Fibroblast of gingiva (primary cell): ENCODE measurements around the gene KRT2.
"Not testable (repeated sequence)": the region's sequence is repeated elsewhere in the genome, so short reads cannot be mapped to it uniquely, and the experiment has no call there.

Experiments used
- DNase-seq: peaks from one replicate; pipeline ENCODE4 v3.0.0-alpha.2; 2011; ENCODE audit warnings: low read depth

The KRT2 gene

GRCh38 chr12:52684431-52684830, 32.4 kb upstream of the KRT2 start:
- DNase-seq = no peak

DNA sequence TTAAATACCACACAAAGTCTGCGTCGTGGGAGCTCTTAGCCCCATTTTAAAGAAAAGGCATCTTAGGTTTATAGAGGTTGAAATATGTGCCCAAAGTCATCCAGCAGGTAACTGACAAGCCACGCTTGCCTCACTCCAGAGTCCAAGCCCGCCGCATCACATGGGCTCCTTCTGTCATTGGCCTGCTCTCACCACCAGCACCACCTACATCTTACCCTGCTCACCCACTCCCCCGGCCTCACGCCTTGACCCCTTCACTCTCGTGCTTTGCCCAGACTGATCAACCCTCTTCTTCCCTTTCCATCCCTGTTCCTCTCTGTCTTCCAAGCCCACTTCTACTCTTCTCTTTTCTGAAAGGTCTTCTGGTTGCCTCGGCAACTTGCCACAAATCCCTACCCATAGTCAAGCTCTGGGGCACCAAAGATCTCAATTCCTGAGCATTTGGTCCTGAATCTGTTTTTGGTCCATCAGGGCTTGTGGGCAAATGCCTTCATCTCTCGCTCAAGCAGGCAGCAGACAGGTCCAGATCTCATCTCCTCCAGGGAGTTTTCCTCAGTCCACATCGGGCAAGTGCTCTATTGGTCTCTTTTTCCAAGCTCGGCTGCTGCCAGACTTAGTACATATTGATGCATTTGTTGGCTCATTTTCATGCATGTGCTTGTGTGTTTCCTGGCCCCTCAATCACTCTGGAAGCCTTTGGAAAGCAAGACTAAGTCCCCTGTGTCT, 31.7 kb upstream of the KRT2 start:
- DNase-seq = no peak

DNA sequence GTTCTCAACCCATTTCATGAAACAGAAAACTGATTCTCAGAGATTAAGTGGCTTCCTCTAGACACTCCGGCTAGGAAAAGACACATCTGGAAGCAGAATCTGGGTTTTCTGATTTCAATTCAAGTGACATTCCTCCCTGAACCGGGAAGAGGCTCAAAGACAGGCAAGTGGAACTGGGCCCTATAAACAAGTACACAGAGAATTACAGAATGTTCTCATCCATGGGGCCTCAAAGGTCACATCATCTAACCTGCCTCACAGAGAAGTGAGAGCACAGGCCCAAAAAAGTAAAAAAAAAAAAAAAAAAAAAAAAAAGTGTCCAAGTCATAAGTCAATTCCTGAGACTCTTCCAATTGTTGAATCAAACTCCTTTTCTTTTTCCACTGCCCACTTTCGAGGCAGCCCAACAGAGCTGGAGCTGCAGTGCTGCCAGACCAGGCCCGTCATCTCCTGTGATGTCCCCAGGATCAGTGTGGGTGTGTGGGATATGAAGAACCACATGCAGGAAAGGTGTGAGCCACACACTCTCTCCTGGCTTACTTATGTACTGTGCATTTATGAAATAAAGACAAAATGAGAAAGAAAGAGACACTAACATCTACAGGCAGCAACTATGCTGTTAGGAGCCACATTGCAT, 31.0 kb upstream of the KRT2 start:
- DNase-seq = no peak

DNA sequence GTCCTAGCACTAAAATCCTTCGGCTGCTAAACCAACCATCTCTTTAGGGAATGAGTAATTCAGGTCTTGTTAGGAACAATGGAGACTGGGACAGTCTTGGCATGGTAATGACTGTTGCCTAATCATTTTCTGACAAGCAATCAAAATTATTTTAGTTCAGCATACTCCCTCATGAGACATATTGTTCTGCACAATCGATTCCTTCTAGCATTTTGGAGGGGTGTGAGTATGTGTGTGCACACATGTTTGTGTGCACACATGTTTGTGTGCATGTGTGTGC, 30.3 kb upstream of the KRT2 start:
- no peak for DNase-seq

DNA sequence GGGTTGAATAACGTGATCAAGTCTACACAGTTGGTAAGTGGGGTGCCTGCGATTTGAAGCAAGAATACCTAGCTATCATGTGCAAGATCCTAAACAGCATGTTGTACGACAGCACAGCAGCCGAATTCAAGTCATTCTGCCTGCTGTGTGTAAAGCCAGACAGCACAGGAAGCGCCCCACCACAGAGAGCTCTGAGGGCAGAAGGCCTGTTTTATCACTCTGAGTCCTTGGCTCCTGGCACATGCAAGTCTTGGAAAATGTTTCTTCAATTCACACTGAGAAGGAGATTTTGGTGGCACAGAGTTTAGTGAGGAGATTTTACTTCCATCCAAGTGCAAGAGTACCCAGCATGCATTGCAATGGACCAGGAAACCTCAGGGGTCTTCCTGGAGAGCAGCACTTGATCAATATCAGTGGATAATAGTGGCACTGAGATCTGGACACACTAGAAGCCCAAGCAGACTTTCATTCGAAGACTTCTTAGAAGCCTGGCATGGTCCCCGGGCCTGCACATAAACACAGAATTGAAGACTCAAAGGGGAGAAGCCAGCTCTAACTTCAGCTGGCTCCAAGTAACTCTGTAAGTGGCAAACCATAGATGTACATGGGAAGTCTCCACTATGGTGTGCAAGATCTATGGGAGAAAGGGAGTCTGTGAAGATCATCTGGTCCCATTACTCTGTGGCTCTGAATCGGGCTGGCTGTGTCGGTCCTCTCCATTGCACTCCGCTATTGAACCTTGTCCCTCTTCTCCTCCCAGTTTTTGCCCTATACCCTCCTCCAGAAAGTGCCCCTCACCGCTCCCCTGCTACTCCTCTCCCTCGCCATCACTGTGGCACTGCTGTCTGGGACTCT, 29.7 kb upstream of the KRT2 start:
- DNase-seq = no peak

DNA sequence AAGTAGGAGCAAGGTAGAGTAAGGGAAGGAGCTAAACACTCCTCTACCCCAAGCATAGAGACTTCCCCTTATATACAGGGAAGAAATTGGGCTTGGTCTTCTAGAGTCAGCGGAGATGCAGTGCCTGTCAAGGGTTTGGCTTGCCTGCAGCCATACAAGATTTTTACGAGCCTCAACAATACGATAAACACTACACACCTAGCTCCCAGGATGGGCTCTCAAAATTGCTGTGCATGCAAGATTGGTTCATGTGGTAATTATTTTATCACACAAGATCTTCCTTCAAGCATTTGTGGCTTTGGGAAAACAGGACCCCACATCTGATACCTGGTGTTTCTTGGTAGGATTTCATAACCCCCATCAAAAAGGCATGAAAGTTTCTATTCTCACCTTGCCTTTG, 28.4 kb upstream of the KRT2 start, which contains the start of gene KRT1:
Gene KRT1, minus strand, starts transcription at position 45 of the 400 bp plus-strand sequence. CDS start 59 bp downstream, outside the sequence.
- DNase-seq = no peak

DNA sequence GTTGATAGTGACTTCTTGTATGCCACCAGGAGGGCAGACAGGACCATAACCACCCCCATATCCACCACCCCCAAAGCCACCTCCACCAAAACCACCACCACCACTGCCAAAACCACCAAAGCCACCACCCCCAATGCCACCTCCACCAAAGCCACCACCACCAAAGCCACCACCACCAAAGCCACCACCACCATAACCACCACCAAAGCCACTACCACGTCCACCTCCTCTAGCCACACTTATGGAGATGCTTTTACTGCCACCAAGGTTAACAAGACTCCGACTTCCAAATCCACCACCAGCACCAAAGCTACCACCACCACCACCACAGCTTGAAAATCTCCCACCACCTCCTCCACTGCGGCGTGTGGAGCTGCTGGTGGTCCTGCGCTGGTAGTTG, 27.9 kb upstream of the KRT2 start:
- DNase-seq = no peak

- no peak for DNase-seq
Observed at GRCh38 chr12:52677671-52678070, 25.7 kb upstream of the KRT2 start.

DNA sequence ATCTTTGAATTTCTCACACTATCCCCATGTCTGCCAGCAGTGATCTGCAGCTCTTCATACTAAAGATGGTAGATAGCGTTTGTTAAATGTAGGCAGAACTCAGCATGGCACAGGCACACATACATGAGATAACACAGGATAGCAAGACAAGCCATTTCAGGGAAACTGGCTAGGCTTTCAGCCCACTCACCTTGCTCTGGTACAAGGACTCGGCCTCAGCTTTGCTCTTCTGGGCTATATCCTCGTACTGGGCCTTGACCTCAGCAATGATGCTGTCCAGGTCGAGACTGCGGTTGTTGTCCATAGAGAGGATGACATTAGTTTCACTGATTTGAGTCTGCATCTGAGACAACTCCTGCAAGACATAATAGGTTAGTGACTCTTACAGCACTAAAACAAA, 25.1 kb upstream of the KRT2 start:
- no peak for DNase-seq

- no peak for DNase-seq
Observed at GRCh38 chr12:52676163-52676562, 24.2 kb upstream of the KRT2 start.

GRCh38 chr12:52675301-52675701, 23.3 kb upstream of the KRT2 start:
- DNase-seq = no peak

DNA sequence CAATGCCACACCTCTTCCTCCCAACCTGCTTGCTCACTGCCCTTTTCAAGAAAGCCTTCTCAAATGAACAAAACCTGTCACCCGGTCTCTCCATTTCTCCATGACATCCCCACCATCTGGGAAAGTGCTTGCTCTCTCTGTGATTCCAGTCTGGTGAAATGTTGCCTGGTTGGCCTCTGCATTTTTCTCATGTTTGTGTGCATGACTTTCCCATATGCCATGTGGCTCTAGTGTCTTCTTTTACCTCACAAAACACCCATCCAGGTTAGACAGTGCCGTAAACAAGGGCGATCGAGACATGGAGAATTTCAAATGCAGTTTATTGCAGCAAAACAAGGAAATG, 22.4 kb upstream of the KRT2 start:
- no peak for DNase-seq

DNA sequence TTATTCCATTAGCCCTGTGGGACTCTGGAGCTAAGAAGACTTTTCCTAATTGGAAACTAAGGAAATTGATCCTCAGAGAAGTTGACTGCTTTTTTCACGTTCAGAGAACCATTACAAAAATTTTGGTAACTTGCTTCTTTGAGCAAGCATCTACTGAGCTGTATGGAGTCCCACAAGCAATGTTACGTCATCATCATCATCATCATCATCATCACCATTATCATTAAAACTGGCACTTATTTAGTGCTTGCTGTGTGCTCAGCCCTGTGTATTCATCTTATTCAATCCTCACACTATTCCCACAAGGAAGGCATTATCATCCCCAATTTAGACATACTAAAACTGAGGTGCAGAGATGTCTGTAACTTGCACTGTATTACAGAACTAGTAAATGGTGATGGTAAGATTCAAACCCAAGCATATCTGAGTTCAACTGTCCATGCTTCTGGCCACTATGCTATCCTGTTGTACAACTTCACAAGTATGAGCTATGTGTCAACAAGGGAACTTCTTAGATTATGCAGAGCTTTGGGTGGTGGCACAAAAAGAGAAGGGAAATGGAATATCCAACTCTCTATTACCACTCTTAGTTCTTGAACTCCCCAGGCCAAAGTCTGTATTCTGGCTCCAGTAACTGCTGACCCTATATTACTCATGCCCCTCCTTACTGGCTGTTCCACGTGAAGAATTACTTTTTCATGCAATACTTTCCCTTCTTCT, 21.9 kb upstream of the KRT2 start:
- no peak for DNase-seq

DNA sequence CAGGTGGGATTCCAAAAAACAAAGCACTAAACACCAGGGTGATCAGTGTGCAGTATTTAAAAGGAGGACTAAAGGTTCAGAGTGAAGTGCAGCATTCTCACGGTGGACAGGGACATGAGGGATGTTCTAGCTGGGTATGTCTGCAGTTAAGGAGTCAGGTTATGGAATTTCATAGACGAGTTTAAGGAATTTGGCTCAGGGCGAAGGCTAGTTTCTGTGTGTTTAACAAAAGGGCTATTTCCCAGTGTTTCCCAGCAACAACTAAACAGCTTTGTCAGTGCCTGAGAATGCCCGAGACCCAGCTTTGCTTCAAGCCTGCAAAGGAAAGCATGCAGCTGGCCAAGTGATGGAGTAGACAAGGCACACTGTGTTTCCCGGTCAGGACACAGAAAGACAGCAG, 21.2 kb upstream of the KRT2 start:
- no peak for DNase-seq

- DNase-seq = no peak
Observed at GRCh38 chr12:52672321-52672933, 20.4 kb upstream of the KRT2 start.

DNA sequence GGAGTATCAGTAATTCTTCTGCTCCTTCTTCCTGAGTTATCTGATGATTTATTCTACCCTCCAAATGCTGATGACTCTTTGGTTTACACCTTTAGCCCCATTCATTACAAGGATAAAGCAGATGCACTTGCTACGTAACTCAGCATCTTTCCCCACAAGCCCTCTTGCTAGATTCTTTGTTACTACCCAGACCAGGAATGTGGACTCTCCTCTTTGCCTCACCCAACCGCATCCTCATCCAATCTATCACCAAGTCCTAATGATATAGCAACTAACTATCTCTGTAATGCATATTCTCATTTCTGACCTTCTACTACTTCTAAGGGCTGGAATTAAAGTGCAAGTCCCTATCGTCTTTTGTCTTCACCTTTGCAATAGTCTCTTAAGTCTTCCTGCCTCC, 18.9 kb upstream of the KRT2 start:
- no peak for DNase-seq

GRCh38 chr12:52670506-52670905, 18.5 kb upstream of the KRT2 start:
- no peak for DNase-seq

GRCh38 chr12:52669941-52670340, 17.9 kb upstream of the KRT2 start:
- not testable (repeated sequence) for DNase-seq

- no peak for DNase-seq
Observed at GRCh38 chr12:52669426-52669825, 17.4 kb upstream of the KRT2 start.

GRCh38 chr12:52667931-52668330, 15.9 kb upstream of the KRT2 start:
- DNase-seq = no peak

- no peak for DNase-seq
Observed at GRCh38 chr12:52667509-52667908, 15.5 kb upstream of the KRT2 start.

GRCh38 chr12:52666471-52666870, 14.5 kb upstream of the KRT2 start:
- no peak for DNase-seq
